GM20000 (cell line): Measurements from ENCODE around the gene TERF2IP.

Source experiments
- DNase-seq: peaks from one replicate; pipeline ENCODE4 v3.0.0; 2012; ENCODE audit warnings: low spot score
- TF ChIP-seq, protein P1 (sequence below): IDR thresholded peaks from 2 replicates; pipeline ENCODE4 v1.5.1; 2012; ENCODE audit warnings: mild to moderate bottlenecking, control low read depth; ENCODE audit errors: extremely low read depth, missing control alignments

TERF2IP gene

DNA sequence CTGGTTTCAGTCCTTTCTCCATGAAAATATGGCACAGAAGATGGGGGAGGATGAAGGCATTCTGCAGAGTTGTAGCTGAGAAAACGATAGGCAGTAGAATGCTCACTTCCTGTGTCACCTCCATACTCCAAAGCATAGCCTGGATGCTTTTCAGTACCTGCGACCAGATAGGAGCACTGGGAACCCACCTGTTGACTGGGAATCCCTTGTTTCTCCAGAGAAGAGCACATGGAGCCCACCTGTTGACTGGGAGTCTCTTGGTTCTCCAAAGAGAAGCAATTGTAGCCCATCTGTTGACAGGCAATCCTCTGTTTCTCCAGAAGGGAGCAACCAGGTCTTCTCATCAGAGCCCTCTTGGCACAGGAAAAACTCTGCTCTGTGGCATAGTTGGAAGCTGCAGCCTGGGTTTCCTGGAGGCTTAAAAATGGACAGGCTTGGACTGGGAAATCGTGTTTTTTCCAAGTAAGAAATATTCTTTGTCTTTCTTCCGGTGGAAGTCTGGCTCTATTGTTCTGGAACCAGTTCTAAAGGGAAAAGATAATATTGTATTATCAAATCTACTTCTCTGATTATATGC is 13.2 kb downstream of the TERF2IP start:
- TF ChIP-seq, protein P1, sequence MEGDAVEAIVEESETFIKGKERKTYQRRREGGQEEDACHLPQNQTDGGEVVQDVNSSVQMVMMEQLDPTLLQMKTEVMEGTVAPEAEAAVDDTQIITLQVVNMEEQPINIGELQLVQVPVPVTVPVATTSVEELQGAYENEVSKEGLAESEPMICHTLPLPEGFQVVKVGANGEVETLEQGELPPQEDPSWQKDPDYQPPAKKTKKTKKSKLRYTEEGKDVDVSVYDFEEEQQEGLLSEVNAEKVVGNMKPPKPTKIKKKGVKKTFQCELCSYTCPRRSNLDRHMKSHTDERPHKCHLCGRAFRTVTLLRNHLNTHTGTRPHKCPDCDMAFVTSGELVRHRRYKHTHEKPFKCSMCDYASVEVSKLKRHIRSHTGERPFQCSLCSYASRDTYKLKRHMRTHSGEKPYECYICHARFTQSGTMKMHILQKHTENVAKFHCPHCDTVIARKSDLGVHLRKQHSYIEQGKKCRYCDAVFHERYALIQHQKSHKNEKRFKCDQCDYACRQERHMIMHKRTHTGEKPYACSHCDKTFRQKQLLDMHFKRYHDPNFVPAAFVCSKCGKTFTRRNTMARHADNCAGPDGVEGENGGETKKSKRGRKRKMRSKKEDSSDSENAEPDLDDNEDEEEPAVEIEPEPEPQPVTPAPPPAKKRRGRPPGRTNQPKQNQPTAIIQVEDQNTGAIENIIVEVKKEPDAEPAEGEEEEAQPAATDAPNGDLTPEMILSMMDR = no peak
- no peak for DNase-seq

DNA sequence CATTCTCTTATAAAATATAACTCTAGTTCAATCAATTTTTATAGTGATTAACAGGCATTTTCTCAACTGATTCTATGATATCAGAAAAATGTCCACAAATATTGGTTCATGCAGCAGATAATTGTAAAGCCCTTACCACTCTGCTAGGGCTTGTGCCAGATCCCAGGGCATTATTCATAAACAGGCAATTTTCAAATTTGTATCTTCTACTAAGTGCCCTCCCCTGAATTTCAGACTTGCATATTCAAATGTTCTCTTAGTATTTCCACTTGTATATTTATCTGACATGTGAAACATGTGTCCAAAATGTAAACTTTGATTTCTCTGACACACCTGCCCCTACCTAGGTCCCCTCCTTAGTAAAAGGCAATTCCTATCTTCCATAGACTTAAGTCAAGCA is 19.9 kb downstream of the TERF2IP start:
- DNase-seq = no peak
- TF ChIP-seq, protein P1 = no peak

DNA sequence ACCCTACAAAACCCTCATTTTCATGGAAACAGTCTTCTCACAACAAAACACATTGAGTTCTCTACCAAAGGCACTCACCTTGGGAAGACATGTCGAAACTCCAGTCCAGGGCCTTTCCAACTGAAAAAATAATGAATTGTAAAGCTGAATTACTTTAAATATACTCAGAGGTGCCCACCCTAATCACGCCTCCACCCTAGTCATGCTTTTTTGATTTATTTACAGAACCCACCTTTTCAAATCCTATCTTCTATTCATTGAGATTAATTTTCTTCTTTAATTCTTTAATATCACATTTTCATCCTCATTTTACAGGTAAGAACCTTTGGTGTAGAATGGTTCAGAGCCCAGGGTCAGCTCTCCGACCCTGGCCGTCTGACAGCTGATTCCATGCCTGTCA is 29.3 kb downstream of the TERF2IP start, which contains the start of gene CPHXL2:
TSS of gene CPHXL2 (minus strand) at position 101 of the 400 bp plus-strand sequence. CDS start at position 91, 10 bp downstream.
- TF ChIP-seq, protein P1 = no peak
- DNase-seq = no peak

DNA sequence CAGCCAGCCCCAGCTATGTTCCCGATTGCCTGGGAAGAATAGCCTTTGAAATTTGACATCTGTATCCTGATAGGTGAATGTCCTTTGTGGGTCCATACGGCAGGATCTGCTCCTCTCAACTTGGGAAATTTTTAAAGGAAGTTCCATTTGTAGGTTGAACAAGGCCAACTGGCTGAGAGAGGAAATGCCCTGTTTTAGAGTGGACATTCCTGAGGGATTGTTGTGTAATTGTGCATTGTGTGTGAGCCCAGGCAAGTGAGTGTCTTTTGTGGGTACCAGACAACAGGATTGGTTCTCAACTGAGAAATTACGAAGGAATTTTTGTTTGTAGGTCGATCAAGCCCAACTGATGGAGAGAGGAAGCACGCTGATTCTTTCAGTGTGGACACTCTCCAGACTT is 31.8 kb downstream of the TERF2IP start:
- no peak for DNase-seq
- TF ChIP-seq, protein P1 = no peak

DNA sequence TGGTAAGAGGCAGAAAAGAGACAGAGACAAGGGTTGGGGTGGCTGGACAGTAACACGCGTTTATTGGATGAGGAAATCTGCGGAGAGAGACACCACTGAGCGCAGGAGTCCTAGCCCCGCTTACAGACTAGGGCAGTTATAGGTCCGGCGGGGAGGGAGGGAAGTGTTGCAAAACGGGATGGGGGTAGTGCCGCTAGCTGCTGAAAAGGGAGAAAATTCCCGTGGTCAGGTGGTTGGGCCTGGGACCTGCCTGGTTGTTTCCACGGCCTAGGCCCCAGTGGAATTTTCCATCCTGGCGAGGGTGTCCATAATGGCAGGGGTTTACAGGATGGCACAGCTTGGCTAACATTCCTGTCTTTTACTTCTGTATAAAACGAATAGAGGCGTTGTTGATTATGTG is 34.7 kb downstream of the TERF2IP start:
- no peak for DNase-seq
- TF ChIP-seq, protein P1 = no peak

DNA sequence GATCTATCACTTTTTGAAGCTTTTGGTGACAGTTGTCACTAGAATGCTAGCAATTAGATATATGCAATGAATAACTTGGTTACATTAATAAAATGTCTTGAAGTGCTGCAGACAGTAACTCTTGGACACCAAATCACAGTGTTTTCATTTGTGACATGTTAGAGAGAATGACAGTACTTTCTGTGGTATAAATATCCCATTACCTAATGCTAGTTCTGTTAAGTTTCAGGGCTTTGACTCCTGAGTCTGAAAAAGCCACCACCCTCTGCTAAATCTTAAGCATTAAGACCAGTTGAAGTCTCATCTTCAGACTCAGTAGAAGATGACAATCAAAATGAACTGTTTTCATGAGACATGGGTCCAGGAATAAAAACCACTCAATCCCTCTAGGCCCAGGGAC is 39.8 kb downstream of the TERF2IP start:
- TF ChIP-seq, protein P1 = no peak
- peak; percentile 13 for DNase-seq

DNA sequence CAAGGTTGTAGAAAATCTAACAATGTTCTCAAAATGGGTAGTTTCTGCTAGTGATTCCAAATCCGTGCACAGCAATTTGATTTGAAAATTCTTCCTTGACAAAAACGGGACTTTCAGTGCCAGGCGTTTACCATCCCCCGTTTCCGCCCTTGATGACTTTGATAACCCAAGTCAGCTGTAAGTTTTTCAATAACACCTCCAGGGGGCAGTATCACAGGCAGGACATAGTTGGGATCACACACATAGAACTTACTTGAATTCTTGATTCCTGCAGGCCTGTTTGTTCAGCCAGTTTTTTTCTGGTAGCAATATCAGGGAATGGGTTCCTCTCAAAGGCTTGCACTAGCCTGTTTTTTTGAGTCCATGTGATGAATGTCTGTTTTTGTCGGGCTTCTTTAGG is 48.1 kb downstream of the TERF2IP start:
- DNase-seq = no peak
- TF ChIP-seq, protein P1 = no peak
